Neural cell (in vitro differentiated cells): ENCODE measurements around the gene LGSN.

ENCODE experiments used
- CTCF ChIP-seq: fragments of 450-650 bp; IDR thresholded peaks from 2 replicates; pipeline ENCODE4 v1.5.1; 2014; ENCODE audit warnings: antibody characterized with exemption, mild to moderate bottlenecking, moderate library complexity; ENCODE audit not compliant: poor library complexity, severe bottlenecking
- EZH2 ChIP-seq: fragments of 200-600, 300-800 bp; shearing (Covaris generic), sonication (generic); IDR thresholded peaks from 2 replicates; pipeline ENCODE4 v1.6.1; 2014; ENCODE audit warnings: antibody characterized with exemption, low read length, borderline replicate concordance, mild to moderate bottlenecking; ENCODE audit not compliant: insufficient read depth, poor library complexity, severe bottlenecking
- POLR2AphosphoS5 ChIP-seq: IDR thresholded peaks from 2 replicates; pipeline ENCODE4 v1.6.1; 2012

GRCh38 chr6:63278916-63279315, 40.9 kb downstream of the LGSN start:
- TF ChIP-seq EZH2: no peak
- TF ChIP-seq POLR2AphosphoS5: no peak
- no peak for TF ChIP-seq CTCF
